ENCODE results near the gene SUPT3H.
"Not testable (repeated sequence)": the region's sequence is repeated elsewhere in the genome, so short reads cannot be mapped to it uniquely, and the experiment has no call there.

Gene SUPT3H

DNA sequence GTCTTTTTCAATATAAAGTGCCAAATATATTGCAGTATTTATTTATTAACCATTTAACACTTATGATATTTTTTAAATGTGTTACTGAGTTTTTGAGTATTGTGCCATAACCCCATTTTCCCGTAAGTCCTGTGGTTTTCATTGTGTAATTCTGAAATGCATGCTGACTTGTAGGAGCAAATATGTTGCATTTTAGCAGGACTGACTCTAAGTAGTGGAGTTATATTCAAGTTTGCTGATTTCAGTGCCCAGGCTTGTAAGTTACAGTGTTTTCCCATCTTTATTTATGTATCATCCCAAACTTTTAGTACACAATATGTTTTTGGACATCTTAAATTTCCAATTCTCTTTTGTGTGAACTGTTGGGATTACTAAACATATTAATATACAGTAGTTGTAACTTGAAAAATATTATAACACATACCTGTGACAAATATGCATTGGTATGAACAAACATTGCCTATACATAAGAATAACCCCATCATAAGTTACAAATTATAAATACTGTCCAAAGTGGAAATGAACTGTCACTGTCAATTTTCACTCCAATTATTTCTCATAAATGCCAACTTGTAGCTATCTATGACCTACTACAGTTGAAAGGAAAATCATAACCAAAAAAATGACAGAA lies 228.9 kb downstream of the SUPT3H start:
- no peak for TF ChIP-seq CTCF (conservative IDR thresholded peaks at IDR 0.05; ENCODE audit: low read depth, low read length)
- DNase-seq (ENCODE audit: low read depth) = peak; percentile 86
- no peak overlapping the region for H3K4me3 ChIP-seq (ENCODE audit: low read depth, low read length)

DNA sequence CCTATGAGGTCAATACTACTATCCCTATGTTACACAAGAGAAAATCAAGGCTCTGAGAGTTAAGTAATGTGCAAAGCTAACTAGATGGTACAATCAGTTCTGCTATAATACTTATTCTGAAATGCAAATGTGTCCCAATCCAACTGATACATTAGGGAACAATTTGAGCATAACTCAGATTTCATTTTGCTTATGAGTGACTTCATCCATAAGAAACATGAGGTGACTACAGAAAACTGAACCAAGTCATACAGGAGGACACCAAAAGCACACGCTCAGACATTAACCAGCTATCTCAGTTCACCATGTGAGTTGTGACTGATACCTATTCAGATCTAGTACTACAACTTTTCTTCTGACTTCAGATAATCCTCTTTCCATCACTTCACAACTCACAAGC lies 229.5 kb downstream of the SUPT3H start:
- TF ChIP-seq CTCF (conservative IDR thresholded peaks at IDR 0.05; ENCODE audit: low read depth, low read length) = no peak
- DNase-seq (ENCODE audit: low read depth) = peak; percentile 45
- no peak overlapping the region for H3K4me3 ChIP-seq (ENCODE audit: low read depth, low read length)

DNA sequence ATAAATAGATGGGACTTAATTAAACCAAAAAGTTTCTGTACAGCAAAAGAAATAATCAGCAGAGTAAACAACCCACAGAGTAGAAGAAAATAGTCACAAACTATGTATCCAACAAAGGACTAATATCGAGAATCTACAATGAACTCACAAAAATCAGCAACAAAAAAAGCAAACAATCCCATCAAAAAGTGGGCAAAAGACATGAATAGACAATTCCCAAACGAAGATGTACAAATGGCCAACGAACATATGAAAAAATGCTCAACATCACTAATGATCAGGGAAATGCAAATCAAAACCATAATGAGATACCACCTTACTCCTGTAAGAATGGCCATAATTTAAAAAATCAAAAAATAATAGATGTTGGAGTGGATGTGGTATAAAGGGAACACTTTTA lies 232.1 kb downstream of the SUPT3H start:
- not testable (repeated sequence) for DNase-seq (ENCODE audit: low read depth); H3K4me3 ChIP-seq (ENCODE audit: low read depth, low read length)

- no peak for TF ChIP-seq CTCF (conservative IDR thresholded peaks at IDR 0.05; ENCODE audit: low read depth, low read length)
- no peak overlapping the region for H3K4me3 ChIP-seq (ENCODE audit: low read depth, low read length)
- DNase-seq (ENCODE audit: low read depth) = no peak
Observed at GRCh38 chr6:45138765-45139164, 239.0 kb downstream of the SUPT3H start.

- DNase-seq (ENCODE audit: low read depth) = no peak
- TF ChIP-seq CTCF (conservative IDR thresholded peaks at IDR 0.05; ENCODE audit: low read depth, low read length) = no peak
- H3K4me3 ChIP-seq (ENCODE audit: low read depth, low read length) = no peak overlapping the region
Observed at GRCh38 chr6:45136495-45136894, 241.2 kb downstream of the SUPT3H start.

DNA sequence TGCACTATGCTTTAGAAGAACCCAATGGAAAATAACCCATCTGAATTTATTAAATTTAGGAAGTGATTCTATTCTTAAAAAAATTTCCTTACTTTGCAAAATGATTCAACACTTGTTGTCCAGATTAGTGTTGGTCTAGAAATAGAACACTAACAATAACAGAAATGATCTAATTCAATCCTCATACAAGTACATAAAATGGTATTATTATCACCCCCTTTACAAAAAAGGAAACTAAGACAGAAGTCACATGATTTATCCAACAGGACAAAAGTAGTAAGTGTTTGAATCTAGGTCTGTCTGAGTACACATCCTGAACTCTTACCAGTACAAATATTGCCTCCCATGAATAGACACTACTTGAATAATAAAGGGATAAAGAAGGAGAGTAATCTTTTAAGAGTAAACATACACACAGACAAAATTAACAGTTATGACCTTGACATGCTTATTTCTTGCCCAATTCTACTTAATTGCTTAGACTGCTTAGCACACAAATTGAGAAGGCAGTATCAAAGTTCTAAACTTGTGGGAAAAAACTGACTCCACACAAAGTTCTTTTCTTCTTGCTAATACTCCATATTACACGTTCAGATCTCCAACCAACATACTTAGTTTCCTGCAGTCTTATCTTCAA lies 245.0 kb downstream of the SUPT3H start:
- no peak overlapping the region for H3K4me3 ChIP-seq (ENCODE audit: low read depth, low read length)
- no peak for TF ChIP-seq CTCF (conservative IDR thresholded peaks at IDR 0.05; ENCODE audit: low read depth, low read length)
- DNase-seq (ENCODE audit: low read depth) = no peak

GRCh38 chr6:45132059-45132458 lies 245.7 kb downstream of the SUPT3H start:
- TF ChIP-seq CTCF (conservative IDR thresholded peaks at IDR 0.05; ENCODE audit: low read depth, low read length) = no peak
- H3K4me3 ChIP-seq (ENCODE audit: low read depth, low read length) = no peak overlapping the region
- peak; percentile 36 for DNase-seq (ENCODE audit: low read depth)
